HG02884 (cell line): ENCODE results near the gene TEX38.
"Not testable (repeated sequence)": the region's sequence is repeated elsewhere in the genome, so short reads cannot be mapped to it uniquely, and the experiment has no call there.

Experiments
- ATAC-seq: cut with Tn5 transposase; IDR thresholded peaks from one replicate; pipeline ENCODE4 v1.9.1; 2021; ENCODE audit warnings: mild to moderate bottlenecking, moderate library complexity; ENCODE audit not compliant: unreplicated experiment

TEX38 gene

GRCh38 chr1:46687093-46687659 is 15.5 kb downstream of the TEX38 start:
- no peak for ATAC-seq

DNA sequence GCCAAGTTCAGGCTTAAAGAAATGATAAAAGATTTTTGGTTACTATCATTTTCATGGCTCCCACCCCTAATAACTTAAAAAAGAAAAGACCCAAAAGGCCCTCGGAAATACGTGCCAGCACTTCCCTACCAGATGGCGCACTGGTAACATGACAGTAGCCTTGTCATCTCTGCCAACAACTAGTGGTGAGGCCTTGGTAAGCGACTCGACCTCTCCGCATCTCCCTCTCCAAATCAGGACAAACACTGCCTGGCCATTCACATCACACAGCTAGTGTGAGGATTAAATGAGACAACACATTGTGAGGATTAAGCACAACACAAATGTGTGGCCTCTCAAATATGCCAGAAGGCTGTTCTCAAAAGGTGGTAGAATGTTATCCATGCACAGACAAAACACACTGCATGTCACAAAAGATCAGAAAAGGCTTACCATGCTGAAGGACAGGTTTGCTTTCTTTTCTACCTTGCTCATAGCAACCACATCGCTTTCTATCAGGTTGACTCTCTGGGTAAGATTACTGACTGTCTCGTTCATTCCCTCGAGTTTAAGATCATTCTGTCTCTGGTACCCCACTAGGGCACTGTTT is 16.4 kb downstream of the TEX38 start:
- no peak for ATAC-seq

DNA sequence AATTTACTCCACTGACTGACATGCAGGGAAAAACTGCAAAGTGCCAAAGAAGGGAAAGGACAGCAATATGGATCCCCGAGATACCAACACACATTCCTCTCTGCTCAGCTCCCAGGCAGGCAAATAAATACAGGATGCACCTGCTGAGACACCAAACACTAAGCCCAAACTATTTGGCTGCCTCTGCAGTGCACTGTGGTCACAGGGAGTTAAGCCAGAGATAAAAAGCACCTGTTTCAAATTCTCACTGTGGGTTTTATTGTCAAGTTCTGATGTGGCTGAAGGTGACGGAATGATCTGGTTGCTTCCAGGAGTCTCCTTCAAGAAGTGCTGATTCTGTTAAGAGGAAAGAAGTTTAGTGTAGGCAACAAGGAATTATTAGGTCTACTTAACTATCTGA is 17.7 kb downstream of the TEX38 start:
- ATAC-seq, result no peak

- no peak for ATAC-seq
Observed at GRCh38 chr1:46689897-46690296, 18.2 kb downstream of the TEX38 start.

DNA sequence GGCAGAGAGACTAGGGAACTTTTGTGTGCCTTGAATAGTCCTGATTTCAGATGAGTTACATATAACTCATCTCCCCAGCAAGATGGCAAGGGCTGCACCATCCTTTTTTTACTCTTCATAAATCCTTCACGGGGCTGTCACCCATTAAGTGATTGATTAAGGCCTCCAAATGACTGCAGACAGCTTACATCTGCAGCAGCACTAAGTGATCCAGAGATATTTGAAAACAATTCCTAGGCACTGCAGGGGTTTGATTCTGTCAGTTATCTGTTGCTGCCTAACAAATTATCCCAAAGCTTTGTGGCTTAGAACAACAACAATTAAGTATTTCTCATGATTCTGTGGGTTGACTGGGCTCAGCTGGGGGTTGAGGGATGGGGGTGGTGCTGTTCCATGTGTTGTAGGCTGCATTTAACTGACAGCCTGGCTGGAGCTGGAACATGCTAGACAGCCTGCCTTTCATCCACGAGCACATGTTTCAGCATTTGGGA is 19.3 kb downstream of the TEX38 start:
- no peak for ATAC-seq

DNA sequence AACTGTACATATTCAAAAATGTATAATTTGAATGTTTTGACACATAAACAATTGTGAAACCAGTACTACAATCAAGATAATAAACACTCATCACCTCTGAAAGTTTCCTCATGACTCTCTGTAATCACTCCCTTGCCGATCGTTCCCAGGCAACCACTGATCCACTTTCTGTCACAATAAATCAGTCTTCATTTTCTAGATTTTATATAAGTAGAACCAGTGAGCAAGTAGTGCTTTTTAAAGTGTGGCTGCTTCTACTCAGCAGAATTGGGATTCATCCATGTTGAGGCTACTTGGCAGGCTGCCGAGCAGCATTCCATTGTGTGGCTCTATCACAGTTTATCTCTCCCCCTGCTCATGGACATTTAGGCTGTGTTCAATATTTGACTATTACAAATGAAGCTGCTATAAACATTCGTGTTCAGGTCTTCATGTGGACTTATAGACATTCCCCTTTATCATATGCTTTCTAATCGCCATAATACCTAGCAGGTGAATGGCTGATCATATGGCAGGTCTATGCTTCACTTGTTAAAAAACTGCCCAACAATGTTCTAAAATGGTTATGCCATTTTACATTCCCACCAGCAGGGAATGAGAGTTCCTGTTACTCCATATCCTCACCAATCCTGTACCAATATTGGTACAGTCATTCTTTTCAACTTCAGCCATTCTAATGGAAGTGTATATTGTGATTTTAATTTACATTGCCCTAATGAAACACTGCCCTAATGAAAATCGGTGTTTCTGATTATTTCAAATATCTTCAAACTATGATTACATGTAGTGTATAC is 20.5 kb downstream of the TEX38 start:
- ATAC-seq, result no peak

GRCh38 chr1:46692811-46693770 is 21.4 kb downstream of the TEX38 start:
- no peak for ATAC-seq

GRCh38 chr1:46694676-46695075 is 23.0 kb downstream of the TEX38 start:
- not testable (repeated sequence) for ATAC-seq

- no peak for ATAC-seq
Observed at GRCh38 chr1:46697053-46697452, 25.4 kb downstream of the TEX38 start.

- ATAC-seq, result no peak
Observed at GRCh38 chr1:46699666-46700065, 28.0 kb downstream of the TEX38 start.

DNA sequence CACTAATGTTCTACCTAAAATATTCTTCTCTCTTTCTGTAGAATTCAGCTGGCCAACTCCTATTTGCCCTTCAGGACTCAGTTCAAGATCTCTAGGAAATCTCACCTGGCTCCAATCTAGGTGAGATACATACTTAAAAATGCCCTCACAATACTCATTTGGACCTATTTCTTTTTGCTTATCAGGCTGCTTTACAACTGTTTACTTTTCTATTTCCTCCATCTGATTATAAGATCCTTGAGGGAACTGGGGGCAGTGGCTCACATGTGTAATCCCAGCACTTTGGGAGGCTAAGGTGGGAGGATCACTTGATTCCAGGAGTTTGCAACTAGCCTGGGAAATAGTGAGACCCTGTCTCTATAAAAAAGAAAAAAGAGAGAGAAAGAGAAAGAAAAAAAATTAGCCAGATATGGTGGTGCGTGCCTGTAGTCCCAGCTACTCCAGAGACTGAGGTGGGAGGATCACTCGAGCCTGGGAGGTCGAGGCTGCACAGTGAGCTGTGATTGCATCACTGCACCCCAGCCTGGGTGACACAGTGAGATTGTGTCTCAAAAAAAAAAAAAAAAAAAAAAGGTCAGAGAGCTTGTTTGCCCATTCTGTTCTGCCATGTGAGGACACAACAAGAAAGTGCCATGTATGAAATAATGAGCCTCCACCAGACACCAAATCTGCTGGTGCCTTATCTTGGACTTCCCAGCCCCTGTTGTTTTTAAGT is 32.4 kb downstream of the TEX38 start:
- ATAC-seq, result no peak

GRCh38 chr1:46705408-46705807 is 33.8 kb downstream of the TEX38 start:
- no peak for ATAC-seq

DNA sequence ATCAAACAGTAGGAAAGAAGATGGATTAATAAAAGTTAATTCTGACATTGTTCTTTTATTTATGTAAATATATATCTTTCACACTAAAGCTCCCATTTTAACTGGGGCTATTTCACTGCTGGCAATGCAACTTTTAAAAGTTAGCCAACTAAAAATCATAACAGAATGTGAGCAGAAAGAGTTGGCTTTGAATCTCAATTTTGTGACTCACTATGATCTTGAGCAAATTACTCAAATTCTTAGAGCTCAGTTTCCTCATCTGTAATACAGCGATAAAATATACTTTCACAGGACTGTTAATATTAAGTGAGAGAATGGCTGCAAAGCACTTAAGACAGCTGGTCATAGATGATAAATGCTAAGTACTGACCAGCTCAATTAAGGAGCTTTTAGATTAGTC is 36.5 kb downstream of the TEX38 start:
- ATAC-seq, result no peak

- no peak for ATAC-seq
Observed at GRCh38 chr1:46714976-46715375, 43.3 kb downstream of the TEX38 start.

- ATAC-seq, result no peak
Observed at GRCh38 chr1:46717654-46718053, 46.0 kb downstream of the TEX38 start.

GRCh38 chr1:46718340-46718726 is 46.7 kb downstream of the TEX38 start:
- no peak for ATAC-seq

DNA sequence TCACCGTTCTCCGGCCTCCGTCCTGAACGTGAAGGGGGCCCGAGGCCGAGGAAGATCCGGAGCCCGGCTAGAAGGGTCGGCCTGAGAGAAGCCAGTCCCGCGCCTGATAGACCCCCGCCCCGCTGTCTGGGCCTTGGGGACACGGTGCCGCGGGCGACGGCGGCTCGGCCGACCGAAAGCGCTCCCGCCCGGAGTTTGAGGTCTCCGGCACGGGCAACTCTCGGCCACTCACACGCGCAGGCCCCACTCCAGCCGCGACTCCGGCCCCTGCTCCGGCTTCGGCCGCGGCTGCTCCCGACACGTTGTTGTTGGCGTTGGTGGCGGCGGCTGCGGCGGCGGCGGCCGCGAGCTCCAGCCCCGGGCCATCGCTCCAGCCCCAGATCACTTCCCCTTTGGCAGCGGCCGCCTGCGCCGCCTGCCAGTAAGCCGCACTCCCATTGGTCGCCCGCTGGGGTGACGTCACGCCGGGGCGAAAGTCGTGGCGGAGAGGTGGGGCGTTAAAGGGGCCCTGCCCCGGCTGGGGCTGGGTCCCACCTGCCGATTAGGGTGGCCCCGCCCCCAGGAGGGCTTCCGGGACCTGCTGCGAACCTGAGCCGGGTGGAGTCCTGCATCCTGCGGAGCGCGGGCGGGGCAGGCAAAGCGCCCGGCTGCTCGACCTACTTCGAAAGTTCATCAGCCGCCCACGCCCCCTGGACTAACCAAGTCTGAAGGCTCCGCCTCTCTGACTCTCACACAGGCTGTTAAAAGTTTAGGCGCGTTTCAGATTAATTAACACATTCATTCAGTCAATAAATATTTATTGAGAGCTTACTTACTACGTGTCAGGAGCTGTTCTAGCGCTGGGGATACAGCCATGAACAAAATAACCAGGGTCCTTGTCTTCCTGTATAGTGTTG is 47.3 kb downstream of the TEX38 start, which contains the start of gene EFCAB14:
EFCAB14 (minus strand) TSS at position 388 of the 896 bp plus-strand sequence. CDS start 1,027 bp downstream, outside the sequence.
- ATAC-seq, result peak; percentile 97

DNA sequence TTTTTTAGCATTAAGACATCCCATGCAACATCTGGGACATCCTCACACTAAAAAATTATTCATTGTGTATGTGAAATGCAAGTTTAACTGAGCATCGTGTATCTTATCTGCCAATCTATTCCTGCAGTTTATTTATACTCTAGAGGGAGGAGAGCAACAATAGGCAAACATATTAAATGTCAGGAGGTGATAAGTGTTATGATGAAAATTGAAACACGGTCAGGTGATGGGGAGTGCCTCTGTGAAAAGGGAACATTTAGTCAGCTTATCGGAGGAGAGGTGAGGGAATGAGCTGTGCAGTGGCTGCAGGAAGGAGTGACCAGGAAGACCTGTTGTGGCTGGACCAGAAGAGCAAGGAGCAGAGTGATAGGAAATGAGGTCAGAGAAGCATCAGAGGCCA is 48.0 kb downstream of the TEX38 start:
- no peak for ATAC-seq

GRCh38 chr1:46720319-46720718 is 48.7 kb downstream of the TEX38 start:
- not testable (repeated sequence) for ATAC-seq
